HG03196 (cell line): ENCODE measurements around the gene PSMB1.

Experiments used
- ATAC-seq: cut with Tn5 transposase; IDR thresholded peaks from one replicate; pipeline ENCODE4 v1.9.1; 2021; ENCODE audit not compliant: unreplicated experiment

The PSMB1 gene

DNA sequence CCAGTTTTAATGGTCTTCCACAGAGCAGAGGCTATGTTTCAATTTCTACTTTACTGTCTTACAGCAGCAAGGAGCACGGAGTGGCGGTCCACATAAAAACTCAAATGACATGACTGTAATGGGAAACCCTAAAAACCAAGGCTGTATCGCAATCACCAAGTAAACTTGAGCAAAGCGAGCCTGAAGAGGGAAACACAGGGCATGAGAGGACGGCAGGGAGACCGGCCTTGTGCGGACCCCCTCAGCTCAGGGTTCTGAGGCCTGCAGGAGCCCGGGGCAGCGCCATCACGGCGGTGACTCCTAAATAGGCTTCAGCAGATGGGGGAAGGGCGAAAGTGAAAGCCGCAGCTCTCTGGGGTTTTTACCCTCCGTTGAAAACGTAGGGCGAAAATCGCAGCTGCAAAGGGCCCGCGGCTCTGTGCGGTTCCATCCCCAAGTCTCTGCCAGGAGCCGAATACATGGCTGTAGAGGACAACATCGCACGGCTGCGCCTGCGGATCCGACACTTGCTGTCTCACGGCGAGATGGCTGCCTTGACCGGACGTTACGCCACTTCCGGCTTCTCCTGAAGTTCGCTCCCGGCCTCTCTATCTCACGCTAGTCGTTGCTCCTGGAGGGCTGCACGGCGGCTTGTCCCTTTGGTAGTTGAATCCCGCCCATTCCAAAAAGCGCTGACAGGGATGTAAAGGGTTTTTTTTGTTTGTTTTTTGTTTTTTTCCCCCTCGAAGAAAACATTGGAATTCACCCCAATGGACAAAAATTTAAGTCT is at the start of gene PSMB1:
Gene PSMB1 (minus strand): TSS at position 543 of the 769 bp plus-strand sequence. CDS start 65 bp downstream, at position 478.
- peak; percentile 62 for ATAC-seq

GRCh38 chr6:170597278-170597677 is 44.2 kb upstream of the PSMB1 start:
- ATAC-seq, result no peak

GRCh38 chr6:170596426-170596825 is 43.3 kb upstream of the PSMB1 start:
- no peak for ATAC-seq

DNA sequence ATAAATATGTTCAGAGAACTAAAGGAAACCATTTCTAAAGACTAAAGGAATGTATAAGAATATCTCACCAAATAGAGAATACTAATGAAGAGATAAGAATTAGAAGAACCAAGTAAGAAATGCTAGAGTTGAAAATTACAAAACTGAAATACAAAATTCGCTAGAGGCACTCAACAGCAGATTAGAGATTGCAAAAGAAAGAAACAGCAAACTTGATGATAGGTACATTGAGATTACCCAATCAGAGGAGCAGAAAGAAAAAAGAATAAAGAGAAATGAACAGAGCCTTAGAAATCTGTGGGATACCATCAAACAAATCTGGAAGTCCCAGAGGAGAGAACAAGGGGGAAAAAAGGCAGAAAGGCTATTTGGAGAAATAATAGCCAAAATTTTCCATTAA is 37.6 kb upstream of the PSMB1 start:
- ATAC-seq, result no peak

- peak; percentile 35 for ATAC-seq
Measured at GRCh38 chr6:170584954-170585498, 31.9 kb upstream of the PSMB1 start.

DNA sequence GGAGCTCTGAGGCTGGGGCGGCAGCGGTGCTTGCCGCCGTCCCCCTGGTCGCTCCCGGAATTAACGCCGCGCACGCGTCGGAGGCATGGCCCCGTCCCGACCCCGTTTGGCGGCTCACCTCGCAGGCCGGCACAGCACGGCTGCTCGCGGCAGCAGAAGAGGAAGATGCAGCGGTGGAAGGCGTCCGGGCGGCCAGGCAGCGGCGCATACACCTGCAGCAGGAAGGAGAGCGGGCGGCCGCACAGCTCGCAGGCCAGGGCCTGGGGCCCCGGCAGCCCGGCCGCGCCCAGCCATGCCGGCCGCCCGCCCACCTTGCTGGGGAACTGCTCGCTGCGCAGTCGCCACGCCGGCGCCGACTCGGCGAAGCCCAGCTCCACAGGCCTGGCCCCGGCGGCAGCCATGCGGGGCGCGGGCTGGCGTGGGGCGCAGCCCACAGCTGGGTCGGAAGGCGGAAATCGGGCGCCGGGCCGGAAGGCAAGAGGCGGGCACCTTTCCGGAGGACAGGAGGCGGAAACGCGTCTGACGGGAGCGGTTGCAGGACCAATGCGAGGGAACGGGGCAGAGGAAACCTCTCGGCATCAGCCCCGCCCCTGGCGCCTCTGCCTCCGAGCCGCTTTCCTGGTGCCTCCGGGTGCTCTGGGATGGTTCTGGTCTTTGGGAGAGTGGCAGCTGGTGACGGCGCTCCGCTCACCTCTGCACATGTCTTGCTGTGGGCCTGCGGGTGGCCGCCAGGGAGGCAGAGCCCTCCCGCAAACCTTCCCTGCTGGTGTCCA is 31.3 kb upstream of the PSMB1 start, which contains the start of gene PDCD2:
Gene PDCD2 (minus strand): TSS at position 457 of the 773 bp plus-strand sequence. CDS start 56 bp downstream, at position 401.
- peak; percentile 98 for ATAC-seq

DNA sequence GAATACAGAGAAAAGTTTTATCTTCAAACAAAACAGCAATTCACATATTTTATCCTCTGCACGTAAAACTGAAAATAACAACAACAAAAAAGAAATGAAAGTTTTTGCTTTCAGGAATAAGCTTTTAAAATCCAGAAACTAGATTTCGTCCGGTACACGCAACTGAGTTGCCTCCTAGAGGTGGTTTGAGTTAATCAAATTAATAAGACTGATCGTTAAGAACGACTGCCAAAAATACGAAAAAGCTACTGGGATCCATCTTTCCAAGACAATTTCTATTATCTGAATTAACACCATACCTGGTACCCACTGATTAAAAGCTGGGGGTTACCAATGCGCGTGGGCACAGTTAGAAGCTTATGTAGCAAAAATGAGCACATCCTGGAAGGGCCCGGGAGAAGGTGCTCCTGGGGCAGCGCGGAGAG is 30.7 kb upstream of the PSMB1 start:
- ATAC-seq, result no peak

GRCh38 chr6:170578909-170579308 is 25.8 kb upstream of the PSMB1 start:
- ATAC-seq, result no peak

DNA sequence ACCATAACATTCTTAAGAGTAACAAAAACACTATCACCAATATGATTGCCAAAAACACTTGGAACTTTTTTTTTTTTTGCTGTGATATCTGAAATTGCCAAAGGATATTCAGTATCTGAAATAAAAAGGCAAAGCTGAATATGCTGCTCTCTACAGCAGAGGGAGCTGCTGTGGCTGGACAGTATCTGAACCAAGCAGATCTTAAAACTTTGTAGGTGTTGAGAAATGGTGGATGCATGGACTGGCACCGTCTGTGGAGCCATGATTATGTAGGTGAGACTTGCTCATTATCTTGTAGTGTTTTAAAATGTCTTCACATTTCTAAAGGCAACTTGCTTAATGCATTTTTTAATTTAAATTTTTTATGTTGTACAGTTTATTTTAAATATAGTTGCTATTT is 22.1 kb upstream of the PSMB1 start:
- no peak for ATAC-seq

DNA sequence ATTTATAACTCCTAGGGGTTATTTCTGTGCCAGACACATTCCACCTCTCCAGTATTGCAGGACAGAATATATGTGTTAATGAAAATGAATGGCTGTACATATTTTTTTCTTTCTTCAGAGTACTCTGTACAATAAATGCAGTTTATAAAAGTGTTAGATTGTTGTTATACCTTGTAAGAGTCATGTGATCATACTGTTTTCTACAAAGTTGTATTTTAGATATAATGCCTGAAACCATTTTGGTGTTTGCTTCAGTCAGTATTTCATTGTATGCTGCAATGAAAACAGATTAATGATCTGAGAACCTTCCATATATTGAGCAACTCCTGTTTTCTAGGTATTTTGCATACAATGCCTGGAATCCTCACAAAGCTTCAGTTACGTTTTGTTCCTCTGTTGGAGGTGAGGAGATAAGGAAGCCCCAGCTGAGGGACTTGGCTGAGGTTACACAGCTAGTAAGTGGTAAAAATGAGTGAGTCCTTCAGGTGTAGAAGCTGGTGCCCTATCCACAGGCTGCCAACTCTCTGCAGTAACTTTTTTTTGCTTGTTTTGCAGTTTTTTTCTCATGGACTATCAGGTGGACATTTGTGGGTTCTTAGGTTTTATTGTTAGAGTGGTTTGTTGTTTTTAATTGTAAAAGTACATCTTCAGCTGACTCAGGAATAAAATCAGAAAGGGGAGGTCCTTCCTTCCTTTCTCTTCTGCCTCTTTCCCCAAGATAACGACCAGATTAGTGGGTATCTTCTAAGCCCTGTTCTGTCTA is 19.8 kb upstream of the PSMB1 start:
- no peak for ATAC-seq

- ATAC-seq, result no peak
Measured at GRCh38 chr6:170564936-170565530, 11.9 kb upstream of the PSMB1 start.

DNA sequence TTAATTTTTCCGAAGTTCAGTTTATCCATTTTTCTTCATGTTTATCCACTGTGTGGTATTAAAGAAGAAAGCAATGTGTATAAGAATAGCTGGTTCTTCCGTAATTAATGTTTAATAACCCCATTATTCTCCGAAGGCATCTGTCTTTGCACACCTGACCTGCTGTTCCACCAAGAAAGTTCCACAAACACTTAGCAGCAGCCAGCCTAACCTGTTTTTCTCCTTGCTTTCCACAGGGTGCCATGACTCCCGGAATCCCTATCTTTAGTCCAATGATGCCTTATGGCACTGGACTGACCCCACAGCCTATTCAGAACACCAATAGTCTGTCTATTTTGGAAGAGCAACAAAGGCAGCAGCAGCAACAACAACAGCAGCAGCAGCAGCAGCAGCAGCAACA is 8.4 kb upstream of the PSMB1 start:
- no peak for ATAC-seq

- no peak for ATAC-seq
Measured at GRCh38 chr6:170555305-170555704, 2.2 kb upstream of the PSMB1 start.

GRCh38 chr6:170554796-170555137 is 1.7 kb upstream of the PSMB1 start:
- no peak for ATAC-seq

DNA sequence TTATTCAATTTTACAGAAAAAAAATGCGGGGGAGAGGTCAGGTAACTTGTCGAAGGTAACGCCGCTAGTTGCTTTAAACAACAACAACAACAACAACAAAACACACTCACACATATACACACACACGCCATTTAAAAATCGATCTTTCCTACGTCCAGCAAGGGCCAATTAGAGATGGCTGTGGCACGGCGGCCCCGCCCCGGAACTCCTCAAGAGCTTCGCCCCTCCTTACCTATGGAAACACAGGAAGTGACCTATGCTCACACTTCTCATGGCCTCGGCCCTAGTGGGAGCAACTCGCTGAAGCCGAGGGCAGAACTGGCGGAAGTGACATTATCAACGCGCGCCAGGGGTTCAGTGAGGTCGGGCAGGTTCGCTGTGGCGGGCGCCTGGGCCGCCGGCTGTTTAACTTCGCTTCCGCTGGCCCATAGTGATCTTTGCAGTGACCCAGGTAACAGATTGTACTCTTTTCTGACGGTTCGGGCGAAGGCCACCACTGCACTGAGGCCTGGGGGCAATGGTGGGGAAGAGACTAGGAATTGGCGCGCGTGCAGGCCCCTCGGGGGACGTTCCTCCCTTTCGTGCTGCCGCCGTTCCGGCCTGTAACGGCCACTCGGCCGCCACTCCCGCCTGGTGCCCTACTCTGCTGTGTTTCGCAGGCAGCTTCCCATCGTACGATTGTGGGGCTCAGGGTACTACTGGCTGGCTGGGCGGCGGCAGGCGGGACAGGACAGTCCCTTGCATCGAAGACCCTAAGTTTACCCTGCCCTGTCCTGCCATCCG is 1.1 kb upstream of the PSMB1 start, which contains the start of gene TBP:
Gene TBP (plus strand): TSS at position 357 of the 783 bp plus-strand sequence. CDS start 2,661 bp downstream, outside the sequence.
- peak; percentile 96 for ATAC-seq

DNA sequence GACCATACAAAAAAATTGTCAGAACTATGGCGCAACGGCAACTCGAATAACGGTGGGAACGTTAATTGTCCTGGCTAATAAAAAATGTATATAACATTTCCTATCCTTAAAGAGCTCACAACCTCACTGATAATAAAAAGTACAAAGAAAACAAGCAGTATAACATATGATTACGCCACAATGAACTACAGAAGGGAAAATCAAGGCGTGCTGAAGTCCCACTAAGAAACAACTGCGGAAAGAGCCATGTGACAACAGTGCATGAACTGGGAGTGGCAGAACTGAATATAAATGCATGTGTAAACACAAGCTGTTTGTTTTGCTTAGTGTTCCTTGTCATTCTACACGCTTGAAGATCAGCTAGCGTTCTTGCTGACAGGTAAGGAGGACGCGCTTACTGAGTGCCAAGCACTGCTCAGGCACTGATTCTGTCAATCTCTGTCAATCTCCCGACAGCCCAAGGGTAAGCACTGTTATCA is 466 bp upstream of the PSMB1 start:
- peak; percentile 27 for ATAC-seq

DNA sequence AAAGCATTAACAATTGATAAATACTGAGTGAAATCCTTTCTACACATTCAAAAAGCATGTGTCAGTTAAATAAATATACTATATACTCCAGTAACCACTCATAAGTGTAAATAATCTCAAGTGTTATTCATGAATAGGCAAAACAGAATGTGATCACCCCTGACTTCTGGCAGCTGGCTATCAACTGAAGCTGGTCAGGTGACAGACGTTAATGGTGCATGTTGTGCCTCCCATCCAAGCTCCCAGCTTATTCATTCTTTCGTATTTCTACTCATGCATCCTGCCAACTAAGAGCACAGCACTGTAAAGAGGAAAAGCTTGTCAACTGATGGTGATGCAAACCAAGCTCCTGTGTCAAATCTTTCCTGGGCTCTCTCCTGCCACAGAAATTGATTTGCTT is 7.7 kb downstream of the PSMB1 start:
- ATAC-seq, result no peak

DNA sequence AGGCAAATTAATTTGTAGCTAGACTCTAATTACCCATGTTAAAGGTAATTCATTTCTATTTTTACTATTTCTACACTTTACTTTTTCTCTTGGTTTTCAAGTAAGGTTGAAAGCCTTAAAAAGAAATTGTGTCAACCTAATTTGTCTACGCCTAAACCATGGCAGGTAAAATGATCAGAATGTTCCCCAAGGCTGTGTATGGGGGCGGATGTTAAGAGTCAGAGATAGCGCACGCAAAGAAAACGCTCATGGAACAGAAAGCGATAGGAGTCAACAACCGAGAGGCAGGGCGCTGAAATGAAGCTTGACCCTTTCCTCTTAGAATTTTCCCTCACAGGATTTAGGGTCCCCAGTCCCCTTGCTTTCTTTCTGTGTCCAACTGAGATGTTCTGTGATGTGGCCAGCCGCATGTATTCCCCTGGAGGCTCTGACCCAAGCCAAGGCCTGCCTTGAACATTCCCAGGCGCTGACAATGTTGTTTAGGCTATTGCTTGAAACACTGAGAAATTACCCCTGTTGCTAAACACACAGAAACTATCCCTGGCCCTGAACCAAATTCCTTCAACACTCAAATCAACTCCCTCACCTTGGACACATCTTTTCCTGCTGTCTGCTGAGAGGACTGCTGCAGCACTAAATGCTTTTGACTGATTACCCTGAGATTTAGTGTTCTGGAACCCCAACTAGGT is 10.9 kb downstream of the PSMB1 start:
- no peak for ATAC-seq

DNA sequence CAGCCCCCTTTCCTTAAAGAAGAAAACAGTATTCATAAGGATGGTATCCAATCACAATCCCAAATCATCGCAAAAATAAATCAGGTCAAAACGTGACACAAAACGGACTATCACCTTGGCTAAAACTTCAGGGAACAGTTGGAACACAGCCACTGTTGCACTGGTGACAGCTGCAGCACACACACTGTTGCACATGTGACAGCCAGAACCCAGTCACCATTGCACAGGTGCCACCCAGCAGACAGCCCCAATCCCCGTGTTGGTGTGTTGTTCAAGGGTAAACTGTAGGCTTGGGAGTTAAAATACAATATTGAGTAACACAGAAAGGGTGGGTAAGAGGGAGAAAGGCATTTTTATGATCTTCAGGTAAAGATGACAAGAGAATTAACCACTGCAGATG is 15.8 kb downstream of the PSMB1 start:
- ATAC-seq, result no peak
